Embryonic facial prominence (tissue), 1 donor: ENCODE data around the gene IGFBP3.
A peak's percentile ranks its signal among the peaks of the same experiment; 100 is the strongest.

Source experiments
- DNase-seq: peaks from one replicate; pipeline ENCODE4 v3.0.0-alpha.2; 2016; ENCODE audit errors: extremely low spot score

Gene IGFBP3

GRCh38 chr7:45922810-45923209 lies 1.7 kb upstream of the IGFBP3 start:
- DNase-seq, result no peak

GRCh38 chr7:45921699-45922519 lies 837 bp upstream of the IGFBP3 start:
- peak; percentile 57 for DNase-seq

GRCh38 chr7:45921381-45921698 lies 268 bp upstream of the IGFBP3 start:
- no peak for DNase-seq

GRCh38 chr7:45919993-45920459 lies 1.0 kb downstream of the IGFBP3 start:
- no peak for DNase-seq

GRCh38 chr7:45919231-45919784 lies 1.8 kb downstream of the IGFBP3 start:
- no peak for DNase-seq

- DNase-seq, result no peak
Observed at GRCh38 chr7:45918556-45918955, 2.5 kb downstream of the IGFBP3 start.

GRCh38 chr7:45917658-45918057 lies 3.4 kb downstream of the IGFBP3 start:
- peak; percentile 58 for DNase-seq

GRCh38 chr7:45917064-45917463 lies 4.0 kb downstream of the IGFBP3 start:
- DNase-seq, result no peak

- no peak for DNase-seq
Observed at GRCh38 chr7:45915606-45916005, 5.5 kb downstream of the IGFBP3 start.

- no peak for DNase-seq
Observed at GRCh38 chr7:45914911-45915310, 6.2 kb downstream of the IGFBP3 start.

GRCh38 chr7:45912972-45913371 lies 8.1 kb downstream of the IGFBP3 start:
- no peak for DNase-seq

GRCh38 chr7:45911311-45911710 lies 9.8 kb downstream of the IGFBP3 start:
- DNase-seq, result no peak

GRCh38 chr7:45910855-45911254 lies 10.2 kb downstream of the IGFBP3 start:
- DNase-seq, result no peak

- no peak for DNase-seq
Observed at GRCh38 chr7:45909561-45909960, 11.5 kb downstream of the IGFBP3 start.

GRCh38 chr7:45902820-45903219 lies 18.3 kb downstream of the IGFBP3 start:
- DNase-seq, result no peak

- DNase-seq, result no peak
Observed at GRCh38 chr7:45901566-45901965, 19.5 kb downstream of the IGFBP3 start.

- DNase-seq, result no peak
Observed at GRCh38 chr7:45898222-45898621, 22.9 kb downstream of the IGFBP3 start.

- no peak for DNase-seq
Observed at GRCh38 chr7:45897042-45897690, 23.9 kb downstream of the IGFBP3 start.

- no peak for DNase-seq
Observed at GRCh38 chr7:45894665-45895062, 26.4 kb downstream of the IGFBP3 start.

GRCh38 chr7:45893996-45894664 lies 26.9 kb downstream of the IGFBP3 start:
- no peak for DNase-seq

- no peak for DNase-seq
Observed at GRCh38 chr7:45893374-45893995, 27.6 kb downstream of the IGFBP3 start.

- DNase-seq, result no peak
Observed at GRCh38 chr7:45892407-45893035, 28.6 kb downstream of the IGFBP3 start.
